Gastroesophageal sphincter (tissue), 4 donors: ENCODE data around the gene BCL2L12. TPM values are rescaled to one million over a fixed set of nuclear protein-coding genes. Genes with fewer than 3 reads are reported as not detected.
A peak's percentile ranks its signal among the peaks of the same experiment; 100 is the strongest.

Experiments used
- ATAC-seq: fragments of 150-250 bp; one replicate; pipeline ENCODE4 v1.9.1; 2016; ENCODE audit warnings: mild to moderate bottlenecking, moderate library complexity
- H3K27ac ChIP-seq, 4 donors: fragments of 200-600 bp; sonication (generic) in 3 of 4; 1 replicate in 3 of 4; 2 replicates in 1 of 4; pipeline ENCODE4 v1.5.1; 2016 to 2019
- H3K27me3 ChIP-seq: fragments of 200-600 bp; sonication (generic); one replicate; pipeline ENCODE4 v1.5.1; 2019
- H3K36me3 ChIP-seq, 2 donors: fragments of 200-600 bp; sonication (generic); one replicate each; pipeline ENCODE4 v1.5.1; 2019; ENCODE audit warnings: control low read depth in 1 of 2
- H3K4me1 ChIP-seq, 3 donors: fragments of 200-600 bp; sonication (generic); 1 replicate in 2 of 3; 2 replicates in 1 of 3; pipeline ENCODE4 v1.5.1; 2016 to 2019; ENCODE audit warnings: control low read depth in 2 of 3
- H3K4me3 ChIP-seq, 2 donors: fragments of 200-600 bp; sonication (generic); one replicate each; pipeline ENCODE4 v1.5.1; 2019; ENCODE audit warnings: mild to moderate bottlenecking in 1 of 2, moderate library complexity in 1 of 2
- H3K9me3 ChIP-seq, 3 donors: fragments of 200-600 bp; sonication (generic); one replicate each; pipeline ENCODE4 v1.5.1; 2017 to 2019; ENCODE audit warnings: control low read depth in 2 of 3
- CTCF ChIP-seq, 4 experiments: fragments of 200-600 bp in 2 of 4; fragments of 450-650 bp in 2 of 4; sonication (generic) in 1 of 4; IDR thresholded peaks; one replicate each; pipeline ENCODE4 v1.5.1; 2017 to 2019; ENCODE audit warnings: antibody characterized with exemption in 4 of 4, mild to moderate bottlenecking in 2 of 4, moderate library complexity in 2 of 4
- EP300 ChIP-seq: sonication (generic); formaldehyde crosslinking; IDR thresholded peaks from one replicate; pipeline ENCODE4 v1.6.1; 2017; ENCODE audit warnings: antibody characterized with exemption, mild to moderate bottlenecking
- POLR2A ChIP-seq, 2 donors: fragments of 450-650 bp; IDR thresholded peaks; one replicate each; pipeline ENCODE4 v1.6.1; 2017; ENCODE audit warnings: antibody characterized with exemption in 2 of 2, mild to moderate bottlenecking in 2 of 2, moderate library complexity in 1 of 2
- POLR2AphosphoS5 ChIP-seq: sonication (generic); formaldehyde crosslinking; IDR thresholded peaks from one replicate; pipeline ENCODE4 v1.6.1; 2017; ENCODE audit warnings: antibody characterized with exemption
- WGBS, 2 donors: methylation state at CpG; one replicate each; pipeline ENCODE4 v1.1.5; 2018; ENCODE audit warnings: low coverage in 1 of 2; 5-methylcytosine and 5-hydroxymethylcytosine counted together
- total RNA-seq, 4 donors: library from RNA; depleted of rRNA; stranded (reverse); fragments of >200 nt; gene quantifications; one replicate each; pipeline ENCODE4 v1.1.0, GENCODE V29; 2016

Gene BCL2L12
- total RNA-seq, 4 donors from 2014 or later, result 3.3 to 7.9 (median 6.4) TPM

DNA sequence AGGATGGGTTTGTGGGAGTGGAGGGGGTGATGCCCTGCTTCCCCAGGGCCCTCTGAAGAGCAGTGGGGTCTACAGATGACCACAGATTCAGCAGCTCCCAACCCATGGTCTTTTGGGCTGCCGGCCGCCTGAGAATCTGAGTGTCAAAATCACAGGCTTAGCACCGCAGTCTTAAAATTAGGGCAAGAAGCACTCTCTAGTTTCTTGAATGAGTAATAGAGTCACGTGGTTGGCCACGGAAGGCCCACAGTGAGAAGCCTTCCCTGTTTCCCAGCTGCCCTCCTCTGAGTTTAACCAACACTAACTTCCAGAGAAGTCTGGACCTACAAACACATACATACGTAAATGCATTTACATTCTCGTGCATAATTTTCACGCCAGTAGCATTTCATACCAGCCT is 16.5 kb downstream of the BCL2L12 start:
- Histone ChIP-seq H3K9me3 (no peaks in the 10 kb centered on the region), H3K27me3 (no peaks in the 10 kb centered on the region), H3K4me1 (peaks cover 0 to 46% (median 19%) of the 10 kb centered on the region in 3 donors), H3K4me3 (no peak overlapping the region), H3K36me3 (peaks cover 0 to 64% of the 10 kb centered on the region in 2 donors), H3K27ac (no peak overlapping the region)
- ATAC-seq, result no peak
- 81 to 89% methylated on average over 3 to 6 of the region's 8 CpGs for WGBS, 2 donors
- no peak for TF ChIP-seq EP300
- no peak for TF ChIP-seq POLR2AphosphoS5
- no peak for TF ChIP-seq POLR2A (IDR thresholded peaks at IDR 0.05)
- TF ChIP-seq CTCF (IDR thresholded peaks at IDR 0.05), result no peak

DNA sequence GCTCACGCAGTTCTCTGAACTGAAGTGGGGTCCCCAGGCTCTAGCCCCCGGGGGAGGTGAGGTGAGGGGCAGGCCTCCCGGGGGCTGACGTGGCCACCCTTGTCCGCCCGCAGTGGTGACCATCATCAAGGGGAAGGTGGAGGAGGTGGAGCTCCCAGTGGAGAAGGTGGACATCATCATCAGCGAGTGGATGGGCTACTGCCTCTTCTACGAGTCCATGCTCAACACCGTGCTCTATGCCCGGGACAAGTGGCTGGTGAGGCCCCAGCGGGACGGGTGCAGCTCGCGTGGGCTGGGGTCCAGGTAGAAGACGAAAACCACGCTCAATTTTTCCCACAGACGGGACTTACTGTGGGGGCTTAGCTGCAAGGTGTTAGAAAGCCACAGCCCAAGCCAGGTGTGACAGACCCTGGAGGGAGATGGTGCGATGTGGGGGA is 18.1 kb downstream of the BCL2L12 start:
- H3K4me1 ChIP-seq, result peaks cover 0 to 34% (median 12%) of the 10 kb centered on the region in 3 donors
- TF ChIP-seq POLR2AphosphoS5 (no peak), CTCF (IDR thresholded peaks at IDR 0.05) (no peak), POLR2A (IDR thresholded peaks at IDR 0.05) (no peak), EP300 (no peak)
- ATAC-seq, result no peak

DNA sequence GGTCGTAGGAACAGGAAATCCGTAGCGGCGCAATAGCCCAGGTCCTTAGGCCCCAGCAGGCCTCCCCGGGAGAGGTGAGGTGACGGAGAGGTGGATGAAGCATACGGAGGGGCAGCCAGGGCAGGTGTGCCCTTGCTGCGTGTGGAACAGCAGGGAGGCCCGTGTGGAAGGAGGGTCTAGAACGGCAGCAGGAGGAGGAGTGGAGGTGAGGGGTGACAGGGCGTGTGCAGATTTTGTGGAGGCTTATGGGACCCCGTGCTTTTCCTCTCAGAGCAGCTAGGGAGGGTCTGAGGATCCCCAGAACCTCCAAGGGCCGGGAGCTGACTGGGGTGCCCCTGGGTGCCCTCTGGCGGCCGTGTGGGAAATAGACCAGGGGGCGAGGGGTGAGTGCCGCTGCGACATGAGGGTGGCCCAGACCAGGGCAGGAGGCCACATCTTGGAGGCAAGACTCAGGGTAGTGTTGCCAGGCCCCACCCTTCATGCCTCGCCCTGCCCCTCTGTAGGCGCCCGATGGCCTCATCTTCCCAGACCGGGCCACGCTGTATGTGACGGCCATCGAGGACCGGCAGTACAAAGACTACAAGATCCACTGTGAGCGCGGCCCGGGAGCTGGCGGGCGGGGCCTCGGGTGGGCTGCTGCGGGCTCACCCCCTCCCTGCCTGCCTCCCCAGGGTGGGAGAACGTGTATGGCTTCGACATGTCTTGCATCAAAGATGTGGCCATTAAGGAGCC is 18.7 kb downstream of the BCL2L12 start:
- no peak for ATAC-seq
- Histone ChIP-seq H3K36me3 (peaks cover 0 to 79% of the 10 kb centered on the region in 2 donors), H3K27me3 (peaks cover 9% of the 10 kb centered on the region), H3K27ac (no peak overlapping the region), H3K9me3 (no peaks in the 10 kb centered on the region), H3K4me1 (peaks cover 0 to 34% (median 12%) of the 10 kb centered on the region in 3 donors), H3K4me3 (no peak overlapping the region)
- peak in 3 of 4 experiments; percentile 16 to 32 (median 24) for TF ChIP-seq CTCF (IDR thresholded peaks at IDR 0.05)
- TF ChIP-seq EP300, result no peak
- TF ChIP-seq POLR2A (IDR thresholded peaks at IDR 0.05), result no peak
- TF ChIP-seq POLR2AphosphoS5, result no peak
- 52 to 64% methylated on average over 3 to 15 of the region's 35 CpGs for WGBS, 2 donors

More for the DNA sequence above, 18.1 kb downstream of the BCL2L12 start:
- Histone ChIP-seq H3K27ac (no peak overlapping the region), H3K4me3 (no peak overlapping the region), H3K27me3 (peaks cover 3% of the 10 kb centered on the region), H3K36me3 (peaks cover 0 to 79% of the 10 kb centered on the region in 2 donors), H3K9me3 (no peaks in the 10 kb centered on the region)
- 92% methylated on average over 10 of the region's 18 CpGs; no CpG with 5 or more reads in 1 of the 2 donors for WGBS, 2 donors

GRCh38 chr19:49684983-49685553 is 19.3 kb downstream of the BCL2L12 start:
- Histone ChIP-seq H3K4me3 (no peak overlapping the region), H3K9me3 (no peaks in the 10 kb centered on the region), H3K4me1 (peaks cover 0 to 34% (median 16%) of the 10 kb centered on the region in 3 donors), H3K36me3 (peaks cover 0 to 79% of the 10 kb centered on the region in 2 donors), H3K27ac (no peak overlapping the region), H3K27me3 (peaks cover 16% of the 10 kb centered on the region)
- TF ChIP-seq EP300, result no peak
- TF ChIP-seq POLR2AphosphoS5, result no peak
- no peak for TF ChIP-seq CTCF (IDR thresholded peaks at IDR 0.05)
- TF ChIP-seq POLR2A (IDR thresholded peaks at IDR 0.05), result no peak
- WGBS, 2 donors, result 83 to 90% methylated on average over 1 to 9 of the region's 13 CpGs
- ATAC-seq, result no peak
